Skeletal muscle cell (primary cell): ENCODE measurements around the gene RFNG.

Experiments used
- DNase-seq: peaks from one replicate; pipeline ENCODE4 v3.0.0-alpha.2; 2010; ENCODE audit warnings: low read depth
- H3K4me3 ChIP-seq: 2 replicates; pipeline ENCODE4 v1.5.1; 2011; ENCODE audit warnings: low read depth, mild to moderate bottlenecking, control low read depth, low read length, moderate library complexity

Gene RFNG

DNA sequence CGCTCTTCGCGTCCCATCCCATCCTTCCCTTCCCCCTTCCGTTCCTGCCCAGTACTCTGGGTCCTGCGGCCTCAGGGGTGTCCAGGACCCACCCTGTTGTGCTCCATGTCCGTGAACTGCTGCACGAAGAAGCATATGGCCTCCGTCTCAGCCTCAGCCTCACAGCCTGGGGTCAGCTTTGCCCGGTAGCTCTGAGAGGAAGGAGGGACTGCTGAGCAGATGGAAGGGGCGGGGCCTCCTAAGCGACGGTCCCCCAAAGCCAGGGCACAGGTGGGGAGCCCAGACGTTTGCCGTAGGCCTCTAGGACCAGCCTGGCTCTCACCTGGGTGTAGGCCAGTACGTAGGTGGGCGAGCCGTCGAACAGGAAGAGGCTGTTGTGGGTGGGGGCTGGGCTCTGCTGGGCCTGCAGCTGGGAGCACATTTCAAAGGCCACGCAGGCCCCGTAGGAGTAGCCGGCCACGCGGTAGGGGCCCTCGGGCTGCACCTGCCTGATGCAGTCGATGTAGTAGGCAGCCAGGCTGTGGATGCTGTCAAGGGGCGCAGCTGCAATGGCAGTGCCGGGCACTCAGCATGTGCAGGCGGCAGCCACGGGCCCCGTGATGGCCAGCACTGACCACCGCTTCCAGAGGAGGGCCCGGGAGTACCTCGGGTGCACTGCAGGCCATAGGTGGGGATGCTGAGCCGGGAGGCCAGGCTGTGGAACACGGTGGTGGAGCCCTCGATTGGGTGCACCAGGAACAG is 28.6 kb upstream of the RFNG start:
- no peak for DNase-seq
- no peak overlapping the region for H3K4me3 ChIP-seq

- no peak for DNase-seq
- H3K4me3 ChIP-seq = no peak overlapping the region
Observed at GRCh38 chr17:82079001-82079677, 27.5 kb upstream of the RFNG start.

- no peak for DNase-seq
- H3K4me3 ChIP-seq = no peak overlapping the region
Observed at GRCh38 chr17:82078433-82078832, 26.8 kb upstream of the RFNG start.

DNA sequence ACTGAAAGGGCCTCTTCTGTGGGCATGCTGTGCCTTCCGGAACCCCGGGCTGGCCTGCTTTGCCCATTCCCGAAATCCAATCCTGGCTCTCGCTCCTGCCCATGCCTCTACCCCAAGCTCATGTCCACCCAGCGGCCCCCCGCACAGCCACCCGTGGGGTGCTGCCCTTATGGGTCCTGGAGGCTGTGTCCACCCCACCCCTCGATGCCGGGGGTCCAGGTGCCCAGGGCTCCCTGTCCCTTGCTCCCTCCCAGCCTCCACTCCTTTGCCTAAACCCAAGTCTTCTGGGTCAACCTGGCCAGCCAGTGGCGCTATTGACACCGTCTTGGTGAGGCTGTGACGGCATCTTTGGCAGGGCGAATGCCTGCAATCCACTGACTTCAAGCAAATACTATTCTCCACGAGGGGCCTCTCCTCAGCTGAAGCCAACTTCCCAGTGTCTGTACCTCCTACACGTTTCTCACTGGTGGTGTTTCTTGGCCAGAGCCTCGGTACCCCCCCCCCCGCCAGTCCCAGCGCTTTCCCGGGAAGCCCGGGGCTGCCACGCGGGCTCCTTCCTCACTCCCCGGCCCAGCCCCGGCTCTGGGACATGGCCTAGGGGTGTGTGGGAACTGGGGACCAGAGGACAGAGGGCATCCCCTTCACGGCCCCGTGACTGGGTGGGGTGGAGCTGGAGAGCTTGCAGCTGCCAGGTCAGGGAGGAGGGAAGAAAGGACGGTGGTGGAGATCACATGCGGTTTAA is 26.2 kb upstream of the RFNG start:
- no peak overlapping the region for H3K4me3 ChIP-seq
- DNase-seq = peak; percentile 31

DNA sequence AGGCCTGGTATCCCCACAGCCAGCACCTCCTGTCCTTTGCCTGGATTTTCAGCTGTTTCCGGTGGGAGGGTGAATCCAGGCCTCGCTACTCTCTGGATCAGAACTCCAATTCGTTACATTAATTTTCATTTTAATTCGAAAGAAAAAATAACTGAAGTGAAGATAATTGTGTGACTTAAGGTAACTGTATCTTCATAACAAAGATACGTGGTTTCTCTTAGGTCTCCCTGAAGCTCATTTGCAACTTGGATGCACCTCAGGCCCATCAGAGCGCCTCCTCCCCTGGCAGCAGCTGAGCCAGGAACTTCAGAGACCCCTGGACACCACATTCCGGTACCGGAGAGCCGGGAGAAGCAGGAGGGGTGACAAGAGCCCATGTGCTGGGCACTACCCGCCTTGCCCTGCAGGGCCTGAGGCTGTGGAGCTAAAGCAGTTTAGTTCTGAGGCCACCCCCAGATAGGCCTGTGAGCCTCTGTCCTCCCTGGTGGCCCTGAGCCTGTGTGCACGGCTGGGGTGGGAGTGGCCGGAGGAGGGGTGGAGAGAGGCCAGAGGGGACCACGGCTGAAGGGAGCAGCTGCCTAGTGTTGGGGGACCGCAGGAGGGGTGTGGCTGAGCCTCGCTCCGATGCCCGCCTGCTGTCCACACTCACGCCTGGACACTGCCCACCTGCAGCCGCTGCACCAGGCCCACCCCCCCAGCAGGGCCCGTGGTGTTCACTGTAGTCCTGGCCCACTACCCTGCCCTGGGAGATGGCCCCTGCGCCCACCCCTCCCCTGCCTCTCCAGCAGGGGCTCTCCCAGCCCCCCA is 25.4 kb upstream of the RFNG start:
- no peak overlapping the region for H3K4me3 ChIP-seq
- no peak for DNase-seq

DNA sequence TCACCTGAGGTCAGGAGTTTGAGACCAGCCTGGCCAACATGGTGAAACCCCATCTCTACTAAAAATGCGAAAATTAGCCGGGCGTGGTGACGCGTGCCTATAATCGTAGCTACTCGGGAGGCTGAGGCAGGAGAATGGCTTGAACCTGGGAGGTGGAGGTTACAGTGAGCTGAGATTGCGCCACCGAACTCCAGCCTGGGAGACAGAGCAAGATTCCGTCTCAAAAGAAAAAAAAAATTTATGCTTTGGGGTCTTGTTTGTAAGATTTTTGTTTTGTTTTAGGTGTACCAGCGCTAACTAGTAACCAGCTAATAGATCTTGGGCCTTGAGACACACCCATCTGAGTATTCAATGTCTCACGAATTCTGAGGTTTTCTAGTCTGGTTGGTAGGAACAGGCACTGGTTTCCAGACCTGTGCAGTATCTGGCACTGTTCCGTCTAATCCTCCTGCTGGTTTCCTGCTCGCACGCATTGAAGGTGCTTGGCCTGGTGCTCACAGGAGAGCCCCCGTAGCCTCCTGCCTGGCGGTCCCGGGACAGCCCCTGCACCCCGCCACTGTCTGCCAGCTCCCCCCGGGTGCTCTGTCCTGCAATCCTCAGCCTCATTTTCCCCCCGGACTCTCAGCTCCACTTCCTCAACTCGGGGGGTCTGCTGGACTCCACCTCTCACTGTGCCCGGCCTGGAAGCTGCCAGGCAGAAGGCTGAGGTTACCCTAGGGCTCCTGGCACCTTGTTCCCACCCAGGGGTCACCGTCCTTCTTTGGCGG is 24.6 kb upstream of the RFNG start:
- no peak for DNase-seq

GRCh38 chr17:82073446-82073845 is 21.8 kb upstream of the RFNG start:
- no peak overlapping the region for H3K4me3 ChIP-seq
- DNase-seq = no peak

More for the DNA sequence above, 24.6 kb upstream of the RFNG start:
- no peak overlapping the region for H3K4me3 ChIP-seq

DNA sequence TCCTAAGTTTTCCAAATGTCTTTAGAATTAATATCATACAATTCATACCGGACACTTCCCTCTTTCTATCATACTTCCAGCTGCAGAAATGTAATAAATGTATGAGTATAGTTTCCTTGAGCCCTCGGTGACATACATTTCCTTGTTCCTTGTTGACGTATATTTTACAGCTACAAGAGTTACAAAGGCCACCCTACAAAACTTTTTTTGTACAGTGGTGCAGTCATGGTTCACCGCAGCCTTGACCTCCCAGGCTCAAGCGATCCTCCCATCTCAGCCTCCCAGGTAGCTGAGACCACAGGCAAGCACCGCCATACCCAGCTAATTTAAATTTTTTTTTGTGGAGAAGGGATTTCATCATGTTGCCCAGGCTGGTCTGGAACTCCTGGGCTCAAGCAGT is 21.2 kb upstream of the RFNG start:
- DNase-seq = no peak
- H3K4me3 ChIP-seq = no peak overlapping the region

GRCh38 chr17:82070611-82071010 is 19.0 kb upstream of the RFNG start:
- no peak for DNase-seq
- no peak overlapping the region for H3K4me3 ChIP-seq

GRCh38 chr17:82065638-82066303 is 14.2 kb upstream of the RFNG start, which contains the start of gene DUS1L:
TSS of gene DUS1L (minus strand) at chr17:82065804. CDS start at chr17:82065059, 745 bp downstream.
- DNase-seq = no peak
- H3K4me3 ChIP-seq = peak within 1 kb of the TSS; percentile 86

DNA sequence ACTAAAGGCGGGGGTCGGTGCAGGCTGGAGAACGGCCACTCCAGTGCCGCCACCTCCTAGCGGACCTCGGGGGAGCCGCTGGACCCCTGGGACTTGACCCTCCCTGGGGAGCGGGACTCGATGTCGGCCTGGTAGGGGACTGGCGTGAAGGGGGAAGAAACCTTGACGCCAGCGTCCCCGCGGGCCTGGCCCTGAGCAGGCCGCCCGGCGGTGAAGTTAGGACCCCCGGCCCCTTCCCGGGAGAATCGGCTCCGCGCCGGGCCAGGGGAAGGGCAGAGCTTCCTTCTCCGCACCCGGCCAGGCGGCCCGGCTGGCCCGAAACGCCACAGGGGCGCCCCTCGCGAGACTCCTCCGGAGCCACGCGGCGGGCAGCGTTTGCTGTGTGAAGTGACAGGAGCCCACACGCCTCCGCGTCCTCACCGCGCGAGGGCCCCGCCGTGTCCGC is 13.6 kb upstream of the RFNG start:
- DNase-seq = no peak
- peak overlapping the region; percentile 86 for H3K4me3 ChIP-seq

GRCh38 chr17:82064433-82065192 is 13.0 kb upstream of the RFNG start:
- DNase-seq = no peak

DNA sequence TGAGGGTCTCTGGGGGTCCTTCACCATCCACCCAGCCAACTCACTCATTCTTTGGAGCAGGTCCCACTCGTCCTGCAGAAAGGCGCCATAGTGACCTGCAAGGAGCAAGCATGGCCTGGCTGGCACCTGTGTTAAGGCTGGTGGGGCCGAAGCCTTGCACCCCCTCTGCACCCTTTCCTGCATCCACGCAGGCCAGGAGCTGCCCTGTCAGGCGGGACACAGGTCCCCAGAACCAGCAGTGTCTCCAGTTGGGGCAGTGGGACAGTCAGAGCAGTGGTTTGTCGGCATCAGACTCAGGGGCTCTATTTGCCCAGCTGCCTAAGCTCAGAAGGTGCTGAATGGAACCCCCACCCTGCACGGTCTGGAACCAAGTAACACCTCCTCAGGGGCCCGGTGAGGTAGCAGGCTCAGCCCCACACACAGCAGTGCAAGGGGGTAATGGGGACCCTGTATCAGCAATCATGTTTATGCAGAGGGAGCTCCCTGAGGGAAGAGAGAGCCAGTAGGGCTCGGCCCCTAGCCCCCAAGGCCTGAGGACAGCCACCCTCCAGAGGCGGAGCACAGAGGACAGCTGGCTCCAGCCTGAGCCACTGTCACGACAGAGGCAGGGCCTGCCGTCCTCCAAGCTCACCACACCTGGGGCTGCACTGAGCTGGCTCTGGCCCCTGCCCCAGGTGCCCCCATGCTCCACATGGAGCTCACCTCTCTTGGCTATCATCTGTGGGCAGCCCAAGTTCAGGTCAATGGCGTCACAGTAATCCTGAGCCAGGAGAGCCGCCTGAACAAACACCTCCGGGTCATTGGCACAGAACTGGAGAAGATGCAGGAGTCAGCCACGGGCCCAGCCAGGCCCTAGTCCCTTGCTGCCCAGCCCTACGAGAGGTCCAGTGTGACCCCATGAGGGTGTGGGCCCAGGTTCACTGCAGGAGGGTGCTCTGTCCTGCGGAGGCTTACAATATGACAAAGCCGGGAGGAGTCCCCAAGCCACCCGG is 12.1 kb upstream of the RFNG start:
- DNase-seq = no peak

More at GRCh38 chr17:82064433-82065192, 13.0 kb upstream of the RFNG start:
- H3K4me3 ChIP-seq = peak overlapping the region; percentile 86

DNA sequence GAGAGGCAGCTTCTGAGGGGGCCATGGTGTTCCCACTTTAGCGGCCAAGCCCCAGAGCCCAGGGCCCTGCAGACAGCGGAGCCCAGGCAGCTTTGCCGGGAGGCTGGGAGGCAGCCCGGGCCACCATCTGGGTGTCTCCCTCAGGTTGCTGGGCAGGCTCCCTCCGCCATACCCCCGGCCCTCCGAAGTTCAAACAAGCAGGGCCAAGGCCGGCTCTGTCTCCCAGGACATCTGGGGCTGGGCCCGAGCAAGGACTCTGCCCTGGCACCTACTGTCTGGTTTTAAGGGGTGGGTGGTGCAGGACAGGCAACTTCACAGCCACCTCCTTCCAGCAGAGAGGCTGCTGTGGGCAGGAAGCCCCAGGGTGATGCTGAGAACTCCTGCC is 11.4 kb upstream of the RFNG start:
- no peak overlapping the region for H3K4me3 ChIP-seq
- DNase-seq = no peak

More for the DNA sequence above, 12.1 kb upstream of the RFNG start:
- no peak overlapping the region for H3K4me3 ChIP-seq

- no peak for DNase-seq
- H3K4me3 ChIP-seq = no peak overlapping the region
Observed at GRCh38 chr17:82062076-82062983, 10.7 kb upstream of the RFNG start.
